Hepatocyte (in vitro differentiated cells): Measurements from ENCODE around the gene LIPA. TPM values are rescaled to one million over a fixed set of nuclear protein-coding genes. Genes with fewer than 3 reads are reported as not detected.

Source experiments
- DNase-seq: peaks from one replicate; pipeline ENCODE4 v3.0.0-alpha.2; 2016; ENCODE audit warnings: low spot score
- H2AFZ ChIP-seq: fragments of 200-600 bp; sonication (generic); 2 replicates; pipeline ENCODE4 v1.6.0; 2016; ENCODE audit warnings: antibody characterized with exemption, mild to moderate bottlenecking
- H3K27ac ChIP-seq: fragments of 200-600 bp; sonication (generic); 2 replicates; pipeline ENCODE4 v1.5.1; 2016; ENCODE audit warnings: mild to moderate bottlenecking
- H3K27me3 ChIP-seq: fragments of 200-600 bp; sonication (generic); 2 replicates; pipeline ENCODE4 v1.6.1; 2016
- H3K36me3 ChIP-seq: fragments of 200-600 bp; sonication (generic); replicated peaks from 2 replicates; pipeline ENCODE4 v1.5.1; 2016; ENCODE audit warnings: low read depth; ENCODE audit not compliant: insufficient read depth
- H3K4me1 ChIP-seq: fragments of 200-600 bp; sonication (generic); 2 replicates; pipeline ENCODE4 v1.5.1; 2016; ENCODE audit warnings: mild to moderate bottlenecking, moderate library complexity; ENCODE audit not compliant: insufficient read depth
- H3K4me2 ChIP-seq: fragments of 200-600 bp; sonication (generic); 2 replicates; pipeline ENCODE4 v1.6.0; 2016
- H3K4me3 ChIP-seq: fragments of 200-600 bp; sonication (generic); 2 replicates; pipeline ENCODE4 v1.5.1; 2016; ENCODE audit warnings: mild to moderate bottlenecking
- H3K79me2 ChIP-seq: fragments of 200-600 bp; sonication (generic); 2 replicates; pipeline ENCODE4 v1.6.0; 2017; ENCODE audit warnings: mild to moderate bottlenecking
- H3K9me2 ChIP-seq: fragments of 200-600 bp; sonication (generic); replicated peaks from 2 replicates; pipeline ENCODE4 v1.6.0; 2017; ENCODE audit warnings: mild to moderate bottlenecking; ENCODE audit not compliant: insufficient read depth
- H3K9me3 ChIP-seq: fragments of 200-600 bp; sonication (generic); 2 replicates; pipeline ENCODE4 v1.5.1; 2016; ENCODE audit warnings: low read depth, mild to moderate bottlenecking
- H4K20me1 ChIP-seq: fragments of 200-600 bp; sonication (generic); 2 replicates; pipeline ENCODE4 v1.6.0; 2016; ENCODE audit warnings: mild to moderate bottlenecking; ENCODE audit not compliant: insufficient read depth, poor library complexity, severe bottlenecking
- EZH2 ChIP-seq: fragments of 200-600 bp; sonication (generic); IDR thresholded peaks from 2 replicates; pipeline ENCODE4 v1.6.1; 2016; ENCODE audit warnings: antibody characterized with exemption, mild to moderate bottlenecking, borderline replicate concordance
- EZH2phosphoT487 ChIP-seq: fragments of 200-600 bp; sonication (generic); IDR thresholded peaks from one replicate; pipeline ENCODE4 v1.6.1; 2018; ENCODE audit warnings: antibody characterized with exemption, mild to moderate bottlenecking, low read depth, moderate library complexity; ENCODE audit not compliant: unreplicated experiment, severe bottlenecking
- WGBS: methylation state at CpG from one replicate; pipeline ENCODE4 v1.1.6; 2016; ENCODE audit warnings: low lambda C conversion rate; ENCODE audit errors: missing lambda C conversion rate; 5-methylcytosine and 5-hydroxymethylcytosine counted together
- polyA plus RNA-seq: library from polyadenylated mRNA; unstranded; fragments of >200 nt; fragmentation: Nextera tagmentation; extraction: Ambion mirVana; gene quantifications from 2 replicates; pipeline ENCODE4 v1.2.1, GENCODE V29; 2016
- total RNA-seq: library from RNA; depleted of rRNA; stranded (reverse); fragments of >200 nt; gene quantifications from 2 replicates; pipeline ENCODE4 v1.2.3, GENCODE V29; 2014
- TF ChIP-seq, protein P1 (sequence below): fragments of 200-600 bp; sonication (generic); IDR thresholded peaks from 2 replicates; pipeline ENCODE4 v1.5.1; 2016; ENCODE audit warnings: antibody characterized with exemption, mild to moderate bottlenecking; ENCODE audit not compliant: poor library complexity

LIPA gene
- total and polyA plus RNA-seq, 2 experiments from 2014 or later, result 144 to 148 TPM

DNA sequence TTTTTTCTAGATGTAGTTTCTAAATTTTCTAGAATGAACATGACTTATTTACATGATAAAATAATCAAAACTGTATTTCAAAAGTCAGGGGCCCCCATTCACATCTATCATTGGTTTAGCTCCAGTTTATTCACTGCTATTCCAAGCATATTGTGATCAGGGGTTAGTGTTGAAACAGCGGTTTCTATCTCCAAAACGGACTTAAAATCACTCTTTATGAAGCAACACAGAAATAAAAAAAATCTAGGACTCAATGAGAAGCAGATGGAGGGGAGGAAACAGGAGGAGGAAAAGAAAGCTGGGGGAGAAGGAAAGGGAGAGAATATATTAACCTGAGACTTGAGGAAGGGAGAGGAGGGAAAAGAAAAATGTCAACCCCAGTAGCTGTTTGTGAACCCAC lies 29.7 kb downstream of the LIPA start:
- H3K36me3 ChIP-seq, result no peaks in the 10 kb centered on the region
- no peaks in the 10 kb centered on the region for H3K9me3 ChIP-seq
- H3K27me3 ChIP-seq, result no peaks in the 10 kb centered on the region
- peaks cover 3% of the 10 kb centered on the region for H3K4me1 ChIP-seq
- no peak for DNase-seq
- TF ChIP-seq EZH2 (no peak), EZH2phosphoT487 (no peak)
- TF ChIP-seq, protein P1, sequence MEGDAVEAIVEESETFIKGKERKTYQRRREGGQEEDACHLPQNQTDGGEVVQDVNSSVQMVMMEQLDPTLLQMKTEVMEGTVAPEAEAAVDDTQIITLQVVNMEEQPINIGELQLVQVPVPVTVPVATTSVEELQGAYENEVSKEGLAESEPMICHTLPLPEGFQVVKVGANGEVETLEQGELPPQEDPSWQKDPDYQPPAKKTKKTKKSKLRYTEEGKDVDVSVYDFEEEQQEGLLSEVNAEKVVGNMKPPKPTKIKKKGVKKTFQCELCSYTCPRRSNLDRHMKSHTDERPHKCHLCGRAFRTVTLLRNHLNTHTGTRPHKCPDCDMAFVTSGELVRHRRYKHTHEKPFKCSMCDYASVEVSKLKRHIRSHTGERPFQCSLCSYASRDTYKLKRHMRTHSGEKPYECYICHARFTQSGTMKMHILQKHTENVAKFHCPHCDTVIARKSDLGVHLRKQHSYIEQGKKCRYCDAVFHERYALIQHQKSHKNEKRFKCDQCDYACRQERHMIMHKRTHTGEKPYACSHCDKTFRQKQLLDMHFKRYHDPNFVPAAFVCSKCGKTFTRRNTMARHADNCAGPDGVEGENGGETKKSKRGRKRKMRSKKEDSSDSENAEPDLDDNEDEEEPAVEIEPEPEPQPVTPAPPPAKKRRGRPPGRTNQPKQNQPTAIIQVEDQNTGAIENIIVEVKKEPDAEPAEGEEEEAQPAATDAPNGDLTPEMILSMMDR, result no peak
- H3K79me2 ChIP-seq, result no peaks in the 10 kb centered on the region
- no peak overlapping the region for H3K4me3 ChIP-seq
- no peak overlapping the region for H3K27ac ChIP-seq
- H4K20me1 ChIP-seq, result no peaks in the 10 kb centered on the region
- H2AFZ ChIP-seq, result no peak overlapping the region
- no peak overlapping the region for H3K4me2 ChIP-seq
- H3K9me2 ChIP-seq, result no peaks in the 10 kb centered on the region
- WGBS, result 83% methylated on average over 2 of the region's 2 CpGs

DNA sequence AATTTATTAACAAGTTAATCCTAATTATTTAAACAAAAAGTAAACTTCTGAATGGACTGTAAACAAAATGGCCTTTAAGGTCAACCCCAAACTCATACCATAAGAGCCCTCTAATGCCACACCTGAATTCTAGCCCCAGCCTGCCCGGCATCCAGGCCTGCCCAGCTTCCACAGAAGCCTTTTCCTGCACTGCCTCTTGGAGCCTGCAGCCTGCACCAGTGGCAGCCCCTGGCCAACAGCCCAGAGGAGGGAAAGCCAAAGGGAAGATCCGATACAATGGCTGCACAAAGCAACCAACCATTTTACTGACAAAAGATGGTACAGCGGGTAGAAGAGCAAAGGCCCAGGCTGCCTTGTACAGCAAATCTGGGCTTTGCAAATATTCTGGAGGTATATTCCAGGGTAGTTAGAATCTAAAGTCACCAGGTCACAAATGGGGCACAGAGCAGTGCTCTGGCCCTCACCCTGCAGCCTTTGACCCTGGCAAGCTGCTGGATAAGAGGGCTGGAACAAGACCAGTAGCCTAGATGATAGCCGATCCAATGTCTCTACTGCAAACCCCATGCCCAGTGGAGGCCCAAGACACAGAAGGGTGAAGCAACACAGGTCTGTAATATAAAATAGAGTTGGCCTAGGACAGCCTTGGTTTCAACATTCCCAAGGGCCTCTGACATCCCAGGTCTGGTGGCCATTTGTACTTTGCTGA lies 31.9 kb downstream of the LIPA start:
- 92% methylated on average over 4 of the region's 4 CpGs for WGBS

DNA sequence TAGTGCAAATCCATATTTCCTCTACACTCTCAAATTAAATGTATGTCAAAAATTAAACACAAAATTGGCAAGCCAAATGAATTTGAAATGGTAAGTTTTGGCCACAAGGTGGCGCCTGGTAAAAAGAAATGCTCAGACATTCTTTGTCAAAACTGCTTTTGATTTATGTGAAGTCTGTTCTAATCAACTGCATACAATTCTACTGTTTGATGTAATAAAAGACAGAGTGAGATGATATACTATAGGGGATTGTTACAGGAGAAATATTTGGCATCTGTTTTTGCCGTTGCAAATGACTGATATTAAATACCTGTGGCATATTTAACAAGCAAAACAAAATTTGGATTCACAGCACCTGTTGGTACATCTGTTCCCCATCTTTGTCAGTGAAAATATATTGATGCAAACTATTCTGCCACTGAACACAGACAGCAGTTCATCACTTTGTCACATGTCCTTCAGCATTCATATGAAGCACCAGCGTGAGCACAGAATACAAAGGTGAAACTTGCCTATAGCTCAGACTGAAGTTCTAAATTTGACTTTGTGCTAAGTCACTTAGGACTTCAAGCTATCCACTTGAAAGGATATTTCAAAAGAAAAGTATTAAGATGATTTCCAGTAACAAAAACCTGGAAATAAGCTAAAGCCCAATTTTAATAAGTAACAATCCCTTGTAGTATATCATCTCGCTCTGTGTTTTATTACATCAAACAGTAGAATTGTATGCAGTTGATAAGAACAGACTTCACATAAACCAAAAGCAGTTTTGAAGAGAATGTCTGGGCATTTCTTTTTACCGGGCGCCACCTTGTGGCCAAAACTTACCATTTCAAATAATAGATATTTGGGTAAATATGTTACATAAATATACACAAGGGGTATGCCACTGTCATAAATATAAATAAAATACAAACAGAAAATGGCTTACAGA lies 34.3 kb downstream of the LIPA start:
- H3K27me3 ChIP-seq, result no peaks in the 10 kb centered on the region
- no peaks in the 10 kb centered on the region for H3K9me3 ChIP-seq
- no peaks in the 10 kb centered on the region for H3K9me2 ChIP-seq
- H3K4me3 ChIP-seq, result no peak overlapping the region
- no peaks in the 10 kb centered on the region for H3K4me1 ChIP-seq
- no peaks in the 10 kb centered on the region for H4K20me1 ChIP-seq
- DNase-seq, result peak; percentile 74
- WGBS, result 21% methylated on average over 6 of the region's 6 CpGs
- no peaks in the 10 kb centered on the region for H3K79me2 ChIP-seq
- H2AFZ ChIP-seq, result no peak overlapping the region
- TF ChIP-seq, protein P1, result peak; percentile 82
- TF ChIP-seq EZH2, result no peak
- peak overlapping the region; percentile 23 for H3K4me2 ChIP-seq
- H3K27ac ChIP-seq, result no peak overlapping the region
- H3K36me3 ChIP-seq, result no peaks in the 10 kb centered on the region

More for the DNA sequence above, 31.9 kb downstream of the LIPA start:
- H4K20me1 ChIP-seq, result no peaks in the 10 kb centered on the region
- H3K27ac ChIP-seq, result no peak overlapping the region
- H3K9me3 ChIP-seq, result no peaks in the 10 kb centered on the region
- no peaks in the 10 kb centered on the region for H3K27me3 ChIP-seq
- H3K4me3 ChIP-seq, result no peak overlapping the region
- no peaks in the 10 kb centered on the region for H3K79me2 ChIP-seq
- H3K36me3 ChIP-seq, result no peaks in the 10 kb centered on the region
- H2AFZ ChIP-seq, result no peak overlapping the region
- no peak overlapping the region for H3K4me2 ChIP-seq
- H3K4me1 ChIP-seq, result no peaks in the 10 kb centered on the region
- no peaks in the 10 kb centered on the region for H3K9me2 ChIP-seq
- no peak for DNase-seq
- no peak for TF ChIP-seq EZH2
- TF ChIP-seq EZH2phosphoT487, result no peak
- TF ChIP-seq, protein P1, result no peak
